AG09309 (cell line): ENCODE results near the gene DGKG.

Source experiments
- DNase-seq: peaks from one replicate; pipeline ENCODE4 v3.0.0-alpha.2; 2010; ENCODE audit warnings: low read depth
- H3K4me3 ChIP-seq: 2 replicates; pipeline ENCODE4 v1.5.1; 2011; ENCODE audit warnings: mild to moderate bottlenecking, low read depth, low read length, moderate library complexity; ENCODE audit not compliant: control insufficient read depth
- TF ChIP-seq, protein P1 (sequence below): IDR thresholded peaks from 2 replicates; pipeline ENCODE4 v1.5.1; 2011; ENCODE audit warnings: mild to moderate bottlenecking, low read depth, low read length, inconsistent platforms; ENCODE audit not compliant: insufficient read depth, control insufficient read depth; ENCODE audit errors: missing control alignments

The DGKG gene

DNA sequence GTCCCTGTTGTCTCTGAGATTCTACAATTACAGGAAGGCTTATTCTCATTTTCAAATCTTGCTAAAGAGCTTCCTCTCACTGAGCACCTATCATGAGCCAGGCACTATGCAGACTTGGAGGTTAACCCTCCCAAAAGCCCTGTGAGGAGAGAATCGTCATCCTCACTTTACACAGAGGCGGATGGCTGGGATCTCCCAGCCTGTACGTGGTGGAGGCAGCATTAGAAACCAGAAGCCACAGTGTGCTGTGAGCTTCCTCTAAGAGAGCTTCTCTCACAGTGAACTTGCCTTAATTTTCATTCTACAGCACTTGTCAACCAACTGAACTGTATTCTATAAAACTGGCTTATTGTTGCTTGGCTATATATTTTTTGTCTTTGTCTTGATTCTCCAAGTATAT lies 6.1 kb upstream of the DGKG start:
- DNase-seq, result no peak
- TF ChIP-seq, protein P1, sequence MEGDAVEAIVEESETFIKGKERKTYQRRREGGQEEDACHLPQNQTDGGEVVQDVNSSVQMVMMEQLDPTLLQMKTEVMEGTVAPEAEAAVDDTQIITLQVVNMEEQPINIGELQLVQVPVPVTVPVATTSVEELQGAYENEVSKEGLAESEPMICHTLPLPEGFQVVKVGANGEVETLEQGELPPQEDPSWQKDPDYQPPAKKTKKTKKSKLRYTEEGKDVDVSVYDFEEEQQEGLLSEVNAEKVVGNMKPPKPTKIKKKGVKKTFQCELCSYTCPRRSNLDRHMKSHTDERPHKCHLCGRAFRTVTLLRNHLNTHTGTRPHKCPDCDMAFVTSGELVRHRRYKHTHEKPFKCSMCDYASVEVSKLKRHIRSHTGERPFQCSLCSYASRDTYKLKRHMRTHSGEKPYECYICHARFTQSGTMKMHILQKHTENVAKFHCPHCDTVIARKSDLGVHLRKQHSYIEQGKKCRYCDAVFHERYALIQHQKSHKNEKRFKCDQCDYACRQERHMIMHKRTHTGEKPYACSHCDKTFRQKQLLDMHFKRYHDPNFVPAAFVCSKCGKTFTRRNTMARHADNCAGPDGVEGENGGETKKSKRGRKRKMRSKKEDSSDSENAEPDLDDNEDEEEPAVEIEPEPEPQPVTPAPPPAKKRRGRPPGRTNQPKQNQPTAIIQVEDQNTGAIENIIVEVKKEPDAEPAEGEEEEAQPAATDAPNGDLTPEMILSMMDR, result no peak
- H3K4me3 ChIP-seq, result no peak overlapping the region

DNA sequence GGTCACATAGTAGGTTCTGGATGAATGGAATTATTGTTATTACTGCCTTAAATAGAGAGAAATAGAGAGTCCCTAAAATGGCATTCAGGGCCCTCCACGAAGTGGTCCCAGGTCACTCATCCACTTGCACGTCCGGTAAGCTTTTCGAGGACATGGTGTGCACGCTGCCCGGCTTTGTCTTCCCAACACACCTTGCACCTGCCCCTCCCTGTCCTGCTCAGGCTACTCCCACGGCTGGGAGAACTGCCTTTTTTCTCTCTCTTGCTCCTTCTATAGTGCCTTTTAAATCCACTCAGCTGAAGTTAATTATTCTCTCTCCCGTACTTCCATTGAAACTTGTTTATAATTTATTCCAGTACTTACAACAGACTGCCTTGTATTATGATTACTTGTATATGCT lies 5.6 kb upstream of the DGKG start:
- TF ChIP-seq, protein P1, result no peak
- DNase-seq, result no peak
- no peak overlapping the region for H3K4me3 ChIP-seq

DNA sequence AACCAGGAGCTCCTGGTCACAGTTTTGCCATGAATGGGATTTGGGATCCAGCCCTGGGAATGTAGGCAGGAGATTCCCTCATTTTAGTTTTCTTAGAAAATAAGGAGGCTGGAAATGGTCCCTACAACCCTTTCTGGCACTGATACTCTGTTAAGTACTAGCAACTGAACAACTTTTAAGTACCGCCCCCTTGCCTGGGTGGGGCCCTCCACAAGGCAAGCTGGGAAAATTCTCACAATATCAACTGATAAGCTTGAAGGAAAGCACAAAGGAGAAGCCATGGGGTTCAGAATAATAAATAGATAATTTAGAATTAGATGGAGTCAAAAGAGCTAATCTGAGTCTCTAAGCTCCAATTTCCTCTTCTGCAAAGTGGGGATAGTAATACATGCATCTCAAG lies 4.2 kb upstream of the DGKG start:
- TF ChIP-seq, protein P1, result no peak
- no peak for DNase-seq
- no peak overlapping the region for H3K4me3 ChIP-seq

DNA sequence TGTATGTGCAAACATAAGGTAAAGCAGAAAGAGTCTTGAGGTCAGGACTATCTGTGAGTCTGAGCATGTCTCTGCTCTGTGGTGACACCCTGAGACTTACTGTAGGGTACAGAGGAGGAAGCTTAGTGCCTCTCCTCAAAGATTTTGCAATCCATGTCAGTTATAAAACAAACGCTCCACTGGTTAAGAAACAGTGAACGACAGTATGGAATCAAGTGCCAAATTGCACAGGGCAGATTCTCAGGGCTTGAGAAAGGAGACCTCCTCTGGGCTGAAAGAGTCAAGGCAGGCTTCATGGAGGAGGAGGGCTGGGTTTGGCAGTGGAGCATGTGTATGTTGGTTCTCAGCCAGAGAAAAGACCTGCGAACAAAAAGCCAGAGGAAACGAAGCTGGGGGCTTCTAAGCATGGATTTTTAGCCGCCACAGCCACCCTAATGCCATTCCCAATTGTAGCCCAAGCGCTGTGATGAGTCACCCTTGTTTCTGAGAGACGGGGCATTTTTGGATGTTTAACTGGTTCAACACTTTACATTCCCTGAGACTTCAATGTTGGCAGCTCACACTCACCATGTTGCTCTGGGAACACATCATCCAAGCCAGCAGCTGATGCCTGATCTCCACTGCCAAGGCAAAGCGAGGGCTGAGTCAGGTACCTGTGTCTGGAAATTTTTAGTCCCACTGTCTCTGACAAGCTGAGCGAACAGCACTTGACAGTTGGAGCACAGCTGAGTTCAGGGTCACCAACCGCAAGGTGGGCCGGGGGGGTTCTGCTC lies 3.4 kb upstream of the DGKG start:
- no peak for DNase-seq
- H3K4me3 ChIP-seq, result no peak overlapping the region
- TF ChIP-seq, protein P1, result no peak

DNA sequence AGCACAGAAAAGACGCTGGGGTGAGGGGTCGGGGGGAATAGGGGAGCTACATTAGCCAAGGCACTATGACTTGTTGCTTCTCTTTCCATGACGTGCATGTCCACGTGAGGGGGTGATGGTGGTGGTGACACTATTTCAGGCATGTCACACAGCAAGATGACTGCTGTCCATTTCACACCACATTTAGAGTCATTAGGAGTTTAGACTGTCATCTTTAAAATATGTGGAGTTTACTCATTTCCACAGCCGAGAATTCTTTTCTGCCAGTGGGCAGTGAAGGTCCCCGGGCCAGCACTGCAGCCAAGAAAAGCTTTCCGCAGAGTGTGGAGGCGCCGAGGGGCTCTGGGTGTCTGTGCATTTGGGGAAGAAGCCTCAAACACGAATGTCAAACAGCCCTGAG lies 954 bp upstream of the DGKG start:
- TF ChIP-seq, protein P1, result no peak
- no peak overlapping the region for H3K4me3 ChIP-seq
- DNase-seq, result no peak

DNA sequence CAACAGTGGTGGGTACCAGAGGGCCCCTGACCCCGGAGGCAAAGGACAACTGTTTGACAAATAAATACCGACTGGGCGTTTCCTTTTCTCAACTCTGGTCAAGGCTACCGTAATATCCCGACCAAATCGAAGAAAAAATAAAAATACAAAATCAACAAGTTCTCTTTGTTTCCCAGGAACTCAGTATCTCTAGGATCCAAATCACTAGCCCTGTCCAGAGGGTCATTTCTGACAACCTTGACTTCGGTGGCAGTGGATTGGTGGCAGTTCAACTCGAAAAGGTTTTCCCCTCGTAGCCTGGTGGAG lies 456 bp upstream of the DGKG start:
- DNase-seq, result no peak
- TF ChIP-seq, protein P1, result no peak
- no peak overlapping the region for H3K4me3 ChIP-seq
